Medulla oblongata (tissue), 1 donor: ENCODE measurements around the gene CIC.

Experiments used
- DNase-seq: peaks from one replicate; pipeline ENCODE4 v3.0.0-alpha.2; 2015; ENCODE audit errors: extremely low spot score

The CIC gene

DNA sequence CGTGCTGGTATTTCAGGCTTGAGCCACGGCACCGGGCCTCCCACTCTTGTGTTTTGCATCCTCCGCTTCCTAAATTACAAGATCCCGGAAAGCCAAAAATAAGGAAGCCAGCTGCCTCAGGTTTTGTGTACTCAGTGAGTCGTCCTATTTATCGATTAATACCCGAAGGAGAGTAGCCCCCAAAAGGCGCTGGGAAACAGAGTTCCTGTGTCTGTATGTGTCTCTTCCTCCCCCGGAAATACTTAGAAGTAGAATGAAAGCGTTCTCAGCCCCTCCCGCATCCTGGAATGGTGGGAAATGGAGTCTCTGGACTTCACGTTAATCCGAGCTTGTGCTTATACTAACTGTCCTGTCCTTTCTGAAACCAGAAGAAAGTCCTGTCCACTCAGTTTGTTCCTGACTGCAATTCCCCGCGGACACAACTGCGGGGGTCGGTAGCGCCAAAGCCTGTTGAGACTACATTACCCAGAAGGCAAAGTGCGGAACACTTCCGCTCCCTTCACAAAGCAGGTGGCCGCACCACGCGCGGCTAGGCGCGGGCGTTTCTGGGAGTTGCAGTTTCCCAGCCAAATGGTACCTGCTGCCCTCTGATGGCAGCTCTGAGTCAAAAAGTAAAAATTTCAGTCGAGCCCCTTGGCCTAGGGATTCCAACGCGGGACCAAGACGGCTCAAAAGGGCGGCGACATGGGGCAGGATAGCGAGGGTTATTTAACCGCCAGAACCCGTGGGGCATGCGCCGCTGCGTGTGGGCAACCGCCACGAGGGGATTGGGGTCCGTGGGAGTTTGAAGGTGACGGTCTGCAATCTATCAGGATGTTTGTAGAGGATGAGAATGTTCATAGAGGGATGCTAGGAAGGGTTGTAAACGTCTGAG, 24.5 kb upstream of the CIC start:
- DNase-seq, result peak; percentile 98

DNA sequence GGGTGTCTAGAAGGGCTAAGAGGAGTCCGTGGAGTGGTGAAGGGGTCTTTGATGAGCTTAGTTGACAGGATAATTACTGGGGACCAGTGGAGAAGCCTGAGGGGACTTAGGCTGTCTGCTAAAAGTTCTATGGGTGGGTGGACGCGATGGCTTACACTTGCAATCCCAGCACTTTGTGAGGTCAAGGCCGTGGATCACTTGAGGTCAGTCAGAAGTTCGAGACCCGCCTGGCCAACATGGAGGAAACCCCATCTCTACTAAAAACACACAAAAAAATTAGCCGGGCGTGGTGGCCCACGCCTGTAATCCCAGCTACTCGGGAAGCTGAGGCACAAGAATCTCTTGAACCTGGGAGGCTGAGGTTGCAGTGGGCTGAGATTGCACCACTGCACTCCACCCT, 23.8 kb upstream of the CIC start:
- no peak for DNase-seq

DNA sequence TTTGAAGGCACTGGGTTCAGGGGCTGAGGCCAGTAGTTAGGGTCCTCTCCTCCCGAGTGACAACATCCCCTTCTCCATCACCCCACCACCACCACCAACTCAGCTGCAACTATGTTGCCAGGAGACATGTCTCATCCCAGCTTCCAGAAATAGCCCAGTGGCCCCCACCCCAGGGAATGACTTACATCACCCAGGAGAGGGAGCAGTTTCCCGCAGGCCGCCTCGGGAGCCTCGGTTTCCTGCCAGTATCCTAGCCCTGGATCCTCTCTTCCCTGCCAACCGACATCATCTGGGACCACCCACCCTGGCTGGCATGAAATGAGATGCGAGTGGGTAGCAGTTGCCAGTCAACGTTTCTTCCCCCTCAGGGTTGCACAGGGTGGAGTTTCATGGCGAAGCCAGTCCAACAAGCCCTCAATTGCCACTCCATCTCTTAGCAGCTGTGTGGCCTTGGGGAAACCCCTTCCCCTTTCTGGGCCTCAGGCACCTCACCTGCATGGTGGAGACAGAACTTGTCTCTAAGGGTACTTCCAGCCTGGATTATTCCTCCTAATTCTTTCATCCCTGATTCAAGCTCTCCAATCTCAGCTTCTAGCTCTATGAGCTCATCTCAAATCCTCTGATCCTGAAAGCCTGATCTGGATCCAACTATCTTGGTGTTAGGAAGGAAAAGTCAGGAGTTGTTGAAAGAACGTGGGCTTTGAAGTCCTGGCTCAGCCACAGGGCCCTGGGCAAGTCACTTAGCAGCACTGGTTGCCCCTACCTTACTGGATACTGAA, 22.7 kb upstream of the CIC start:
- peak; percentile 91 for DNase-seq

DNA sequence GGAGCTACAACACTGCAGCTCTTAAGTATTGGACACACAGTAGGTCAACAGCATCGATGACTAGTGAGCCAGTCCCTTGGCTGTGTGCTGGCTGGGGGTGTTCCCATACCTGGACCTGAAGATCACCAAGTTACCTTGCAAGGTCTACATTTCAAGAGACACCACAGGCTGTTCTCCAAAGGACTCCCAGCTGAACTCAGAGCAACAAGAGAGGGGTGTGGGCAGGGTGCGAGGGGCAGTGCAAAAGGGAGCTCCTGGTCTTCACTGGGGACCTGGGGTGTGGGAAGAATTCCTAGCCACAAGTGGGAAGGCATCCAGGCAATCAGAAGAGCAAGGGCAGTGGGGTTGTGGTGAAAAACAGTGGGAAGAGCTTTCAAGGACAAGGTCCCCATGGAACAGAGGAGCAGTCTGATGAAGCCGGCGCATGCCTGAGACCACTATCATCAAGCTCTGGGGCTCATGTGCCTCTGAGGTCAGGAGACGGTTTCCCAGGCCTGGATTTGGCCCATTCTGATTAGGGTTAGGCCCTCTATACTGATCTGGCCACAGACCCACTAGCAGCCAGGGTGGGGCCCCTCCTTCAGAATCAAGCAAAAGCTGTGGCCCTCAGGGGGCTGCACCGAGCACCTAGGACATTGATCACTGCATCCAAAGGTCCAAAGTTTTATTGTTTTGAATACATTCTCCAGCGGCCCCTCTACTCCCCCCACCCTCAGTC, 22.0 kb upstream of the CIC start:
- no peak for DNase-seq

DNA sequence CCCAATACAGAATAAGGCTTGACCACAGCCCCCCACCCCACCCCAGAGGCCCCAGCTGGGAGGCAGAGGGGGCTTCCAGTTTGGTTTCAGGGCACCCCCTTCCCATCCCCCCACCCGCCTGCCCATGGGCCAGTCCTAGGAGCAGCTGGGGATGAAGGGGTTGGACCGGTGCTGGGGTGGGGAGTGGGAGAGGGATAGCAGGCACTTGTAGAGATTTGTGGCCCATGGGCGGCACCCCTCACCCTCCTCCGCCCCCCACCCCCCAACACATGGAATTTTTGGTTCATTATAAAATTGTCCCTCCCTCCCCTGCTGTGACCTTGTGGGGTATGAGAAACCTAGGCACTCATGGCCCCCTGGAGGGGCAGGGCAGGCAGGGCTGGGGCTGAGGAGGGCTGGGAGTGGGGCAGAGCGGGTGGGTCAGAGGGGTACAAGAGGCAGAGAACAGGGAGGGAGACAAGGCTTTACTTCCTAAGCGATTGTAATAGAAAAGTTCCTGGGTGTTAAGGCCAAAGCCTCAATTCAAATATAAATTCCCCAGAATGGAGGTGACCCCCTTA, 21.3 kb upstream of the CIC start:
- no peak for DNase-seq

DNA sequence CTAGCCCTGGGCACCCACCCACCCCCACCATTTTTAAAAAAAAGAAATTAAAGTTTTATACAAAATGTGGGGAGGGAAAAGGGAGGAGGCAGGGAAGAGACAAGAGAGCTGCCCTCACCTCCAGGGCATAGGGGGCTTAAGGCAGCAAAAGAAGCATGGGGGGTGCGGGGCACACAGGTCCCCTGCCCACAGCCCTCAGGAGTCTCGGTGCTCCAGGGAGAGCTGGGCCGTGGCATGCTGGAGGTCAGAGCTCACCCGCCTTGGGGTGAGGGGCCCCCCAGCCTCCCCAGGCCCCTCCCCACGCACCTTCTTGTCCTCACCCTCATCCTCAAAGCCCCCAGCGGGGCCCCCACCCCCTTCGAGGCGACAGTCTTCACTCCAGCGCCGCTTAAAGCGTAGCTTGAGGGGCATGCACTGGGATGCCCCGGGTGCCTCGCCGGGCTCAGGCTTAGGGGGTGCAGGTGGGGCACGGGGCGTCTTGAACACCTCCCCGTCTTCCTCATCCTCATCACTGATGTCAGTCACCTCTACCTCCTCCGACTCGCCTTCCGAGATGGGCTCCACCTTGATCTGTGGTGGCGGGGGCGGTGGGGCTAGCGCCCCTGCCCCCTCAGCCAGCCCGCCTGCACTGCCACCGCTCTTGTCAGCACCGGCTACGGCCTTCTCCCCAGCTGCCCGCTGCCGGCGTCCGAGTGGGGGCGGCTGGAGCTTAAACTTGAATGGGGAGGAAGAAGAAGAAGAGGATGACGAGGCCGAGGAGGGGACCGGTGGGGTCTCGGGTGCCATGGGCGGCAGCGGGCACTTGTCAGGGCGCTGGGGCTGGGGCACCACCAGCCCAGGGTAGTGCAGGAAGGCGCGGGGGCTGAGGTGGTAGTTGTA, 20.5 kb upstream of the CIC start:
- no peak for DNase-seq

DNA sequence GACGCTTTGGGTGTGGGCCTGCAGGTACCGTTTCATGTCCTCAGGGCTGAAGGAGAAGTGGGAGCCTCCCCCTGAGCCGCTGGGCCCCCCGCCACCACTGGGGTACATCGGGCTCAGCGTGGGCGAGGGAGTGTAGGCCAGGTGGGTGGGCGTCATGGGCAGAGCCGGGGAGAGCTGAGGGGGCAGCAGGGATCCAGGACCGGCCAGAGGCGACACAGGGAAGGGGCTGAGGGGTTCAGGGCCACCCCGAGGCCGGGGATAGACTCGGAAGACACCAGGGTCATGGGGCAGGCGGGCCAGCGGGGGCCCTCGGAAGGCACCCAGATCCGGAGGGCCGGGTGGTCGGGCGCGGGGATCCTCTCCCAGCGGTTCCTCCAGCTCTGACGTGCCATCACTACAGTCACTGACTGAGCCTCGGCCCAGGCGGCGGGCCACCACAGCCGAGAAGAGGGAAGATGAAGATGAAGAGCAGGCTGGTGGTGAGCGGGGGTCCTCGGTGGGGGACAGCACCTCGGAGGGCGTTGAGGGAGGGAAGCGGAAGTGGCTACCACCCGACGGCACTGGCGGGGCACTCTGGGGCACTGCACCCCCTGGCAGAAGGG, 19.8 kb upstream of the CIC start:
- no peak for DNase-seq

DNA sequence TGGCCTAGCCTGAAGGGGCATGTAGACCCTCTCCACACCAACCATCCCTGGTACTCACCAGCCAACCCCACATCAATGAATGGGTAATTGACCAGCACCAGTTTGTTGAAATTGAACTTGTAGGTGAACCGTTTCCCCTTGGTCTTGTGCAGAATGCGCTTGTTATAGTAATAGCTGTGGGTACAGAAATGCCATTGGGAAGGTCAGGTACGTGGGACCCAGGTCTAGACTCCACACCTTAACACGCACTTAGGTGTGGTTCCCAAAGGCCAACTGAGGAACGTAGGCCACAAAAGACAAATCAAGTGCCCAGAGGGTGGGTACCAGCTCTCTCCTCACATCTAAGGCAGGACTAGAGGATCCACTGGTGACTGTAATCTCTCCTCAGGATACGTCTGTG, 19.3 kb upstream of the CIC start:
- no peak for DNase-seq

DNA sequence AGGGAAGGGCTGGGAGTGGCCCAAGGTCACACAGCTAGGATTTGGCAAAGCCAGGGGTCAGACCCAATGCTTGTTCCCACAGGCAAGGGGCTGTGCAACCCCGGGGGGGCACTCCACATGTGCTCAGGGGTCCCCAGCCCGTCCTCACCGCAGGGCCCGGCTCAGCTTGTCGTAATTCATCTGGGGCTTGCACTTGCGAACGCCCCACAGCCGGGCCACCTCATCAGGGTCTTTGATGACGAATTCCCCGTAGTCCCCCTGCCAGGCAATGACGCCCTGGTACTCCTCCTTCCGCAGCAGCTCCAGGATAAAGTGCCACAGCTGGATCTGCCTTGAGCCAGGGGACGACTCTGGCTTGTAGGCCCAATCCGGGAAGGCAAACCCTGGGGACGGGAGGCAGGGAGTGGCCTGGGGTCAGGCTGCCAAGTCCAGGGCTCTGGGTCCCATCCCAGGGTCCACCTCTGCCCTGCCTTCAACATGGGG, 18.8 kb upstream of the CIC start:
- DNase-seq, result no peak

DNA sequence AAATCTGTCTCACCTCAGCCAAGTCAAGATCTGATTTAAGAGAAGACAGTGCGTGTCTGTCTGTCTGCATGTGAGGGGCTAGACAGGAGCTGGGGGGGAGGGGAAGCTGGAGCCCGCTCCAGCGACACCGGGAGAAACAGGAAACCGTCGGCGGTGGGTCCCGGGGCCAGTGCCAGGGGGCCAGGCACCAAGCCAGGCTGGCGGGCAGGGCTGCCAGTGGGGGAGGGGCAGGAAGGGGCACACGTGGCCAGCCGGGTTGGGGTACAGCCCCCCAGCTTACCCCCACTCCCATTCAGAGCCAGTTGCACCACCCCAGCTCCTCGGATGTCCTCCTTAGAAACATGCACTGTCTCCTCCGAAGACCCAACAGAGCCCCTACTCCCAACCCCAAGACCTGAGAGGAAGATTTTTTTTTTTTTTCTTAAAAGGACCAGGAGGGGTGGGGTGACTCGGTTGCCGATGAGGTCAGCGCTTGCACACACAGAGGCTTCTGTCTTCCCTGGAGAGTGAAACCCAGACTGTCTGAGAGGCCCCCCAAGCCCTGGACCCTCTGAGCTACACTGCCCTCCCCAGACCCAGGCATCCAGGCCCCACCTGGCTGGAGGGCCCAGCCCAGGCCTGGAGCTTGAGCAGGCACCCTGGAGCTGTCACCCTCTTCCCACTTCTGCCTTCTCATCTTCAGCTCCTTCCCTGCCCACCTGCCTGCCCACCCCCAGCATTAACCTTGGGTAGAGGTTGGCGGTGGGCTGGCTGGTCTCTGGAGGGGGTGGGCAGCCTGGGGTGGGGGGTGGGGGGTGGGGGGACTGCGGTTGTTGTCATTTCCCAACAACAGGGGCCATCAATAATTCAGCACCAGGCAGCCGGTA, 18.2 kb upstream of the CIC start:
- peak; percentile 63 for DNase-seq

DNA sequence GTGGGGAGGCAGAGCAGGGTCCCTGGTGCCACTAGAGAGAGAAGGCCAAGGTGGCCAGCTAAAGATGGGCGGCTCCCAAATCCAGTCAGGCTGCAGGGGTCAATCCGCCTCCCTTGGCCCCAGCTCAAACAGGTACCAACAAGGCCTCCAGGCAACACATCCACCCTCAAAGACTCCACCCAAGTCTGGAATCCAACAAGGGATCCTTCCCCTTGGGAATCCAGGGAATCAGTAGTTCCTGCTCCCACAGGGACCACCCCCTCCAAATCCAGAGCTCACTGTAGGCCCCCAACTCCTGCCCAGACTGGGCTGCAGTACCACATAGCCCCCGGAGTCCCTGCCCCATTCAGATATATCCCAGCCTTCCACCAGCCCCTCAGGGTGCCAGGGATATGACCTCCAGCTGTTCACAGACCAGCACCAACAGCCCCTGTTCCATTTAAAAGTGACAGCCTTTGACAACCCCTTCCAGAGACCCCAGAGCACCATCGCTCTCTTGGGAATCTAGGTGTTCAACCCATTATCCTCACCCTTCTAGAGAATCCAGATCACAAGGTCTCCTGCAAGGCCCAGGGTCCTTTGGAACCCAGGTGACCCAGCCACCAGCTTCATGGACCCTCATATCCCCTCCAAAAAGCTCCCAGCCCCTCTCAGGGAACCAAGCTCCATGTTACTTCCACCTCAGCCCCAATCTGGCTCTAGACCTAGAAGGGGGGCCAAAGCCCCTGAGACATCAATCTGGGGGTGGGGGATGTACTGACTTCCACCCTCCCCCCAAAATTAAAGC, 17.3 kb upstream of the CIC start:
- DNase-seq, result peak; percentile 23

DNA sequence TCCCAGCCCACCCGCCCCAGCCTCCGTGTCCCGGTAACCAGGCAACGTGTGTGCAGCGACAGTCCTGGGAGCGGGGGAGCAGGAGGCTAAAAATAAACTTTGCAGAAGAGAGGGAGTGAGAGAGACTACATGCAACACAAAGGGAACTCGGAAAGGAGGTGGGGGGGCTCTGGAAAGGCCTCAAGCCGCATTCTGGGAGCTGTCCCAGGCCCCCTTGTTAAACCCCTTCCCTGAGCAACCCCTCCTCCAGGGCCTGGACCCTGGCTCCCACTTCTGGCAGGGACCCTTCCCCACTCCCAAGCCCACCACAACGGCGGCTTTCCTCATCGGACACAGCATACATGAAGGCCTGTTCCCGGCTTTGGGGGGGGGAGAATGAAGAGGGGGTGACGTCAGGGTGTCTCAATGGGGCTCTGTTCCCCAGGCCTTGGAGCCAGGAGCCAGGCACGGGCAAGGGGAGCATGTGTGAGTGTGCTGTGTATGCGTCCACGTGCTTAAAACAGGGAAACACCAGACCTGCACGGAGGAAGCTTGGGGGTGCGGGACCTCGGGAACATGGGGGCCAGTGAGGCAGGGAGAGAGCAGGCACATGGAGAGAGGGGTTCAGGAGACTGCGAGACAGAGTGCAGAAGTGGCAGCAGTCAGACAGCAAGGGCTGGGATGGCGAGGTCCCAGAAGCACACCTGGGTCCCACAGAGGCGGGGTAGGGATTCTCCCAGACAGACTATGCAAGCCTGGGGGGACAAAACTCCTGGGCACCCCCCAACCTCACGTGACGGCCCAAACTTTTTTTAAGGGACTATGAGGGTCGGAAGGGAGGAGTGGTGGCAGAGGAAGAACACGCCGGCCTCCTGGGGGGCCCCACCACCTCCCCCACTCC, 16.4 kb upstream of the CIC start:
- DNase-seq, result peak; percentile 95

DNA sequence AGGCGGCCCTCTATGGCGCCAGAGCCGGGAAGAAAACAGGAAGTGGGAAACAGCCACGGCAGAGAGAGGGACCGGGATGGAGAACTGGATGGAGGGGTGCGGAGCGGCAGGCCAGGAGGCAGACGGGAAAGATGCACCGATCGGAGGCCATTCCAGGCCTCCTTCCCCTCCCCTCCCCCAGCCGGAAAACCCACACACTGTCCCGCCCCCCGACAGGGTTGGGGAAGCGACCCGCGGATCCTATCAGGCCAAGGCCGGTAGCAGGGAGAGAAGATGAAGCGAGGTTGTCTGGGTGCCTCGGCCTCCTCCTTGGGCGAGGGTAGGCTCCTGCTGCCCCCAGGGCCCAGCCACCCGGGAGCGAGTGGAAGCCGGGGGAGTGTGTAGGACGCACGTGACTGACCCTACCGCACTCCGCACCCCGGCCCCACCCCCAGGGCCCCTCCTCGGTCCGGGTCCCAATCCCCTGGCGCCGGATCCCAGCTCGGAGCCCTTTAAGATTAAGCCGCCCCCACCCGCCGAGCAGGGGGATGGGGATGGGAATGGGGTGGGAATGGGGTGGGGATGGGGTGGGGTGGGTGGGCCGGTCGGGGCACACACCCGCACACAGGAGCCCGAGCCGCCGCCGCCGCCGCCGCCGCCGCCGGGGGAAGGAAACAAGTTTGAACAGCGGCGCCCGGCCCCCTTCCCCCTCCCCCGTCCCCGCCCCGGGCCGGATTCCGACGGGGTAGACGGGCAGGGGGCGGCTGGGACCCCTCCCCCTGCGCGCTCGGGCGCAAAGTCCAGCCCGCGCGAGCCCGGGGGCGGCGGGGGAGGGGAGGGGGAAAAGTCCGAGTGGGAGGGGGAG, 15.6 kb upstream of the CIC start:
- peak; percentile 53 for DNase-seq

DNA sequence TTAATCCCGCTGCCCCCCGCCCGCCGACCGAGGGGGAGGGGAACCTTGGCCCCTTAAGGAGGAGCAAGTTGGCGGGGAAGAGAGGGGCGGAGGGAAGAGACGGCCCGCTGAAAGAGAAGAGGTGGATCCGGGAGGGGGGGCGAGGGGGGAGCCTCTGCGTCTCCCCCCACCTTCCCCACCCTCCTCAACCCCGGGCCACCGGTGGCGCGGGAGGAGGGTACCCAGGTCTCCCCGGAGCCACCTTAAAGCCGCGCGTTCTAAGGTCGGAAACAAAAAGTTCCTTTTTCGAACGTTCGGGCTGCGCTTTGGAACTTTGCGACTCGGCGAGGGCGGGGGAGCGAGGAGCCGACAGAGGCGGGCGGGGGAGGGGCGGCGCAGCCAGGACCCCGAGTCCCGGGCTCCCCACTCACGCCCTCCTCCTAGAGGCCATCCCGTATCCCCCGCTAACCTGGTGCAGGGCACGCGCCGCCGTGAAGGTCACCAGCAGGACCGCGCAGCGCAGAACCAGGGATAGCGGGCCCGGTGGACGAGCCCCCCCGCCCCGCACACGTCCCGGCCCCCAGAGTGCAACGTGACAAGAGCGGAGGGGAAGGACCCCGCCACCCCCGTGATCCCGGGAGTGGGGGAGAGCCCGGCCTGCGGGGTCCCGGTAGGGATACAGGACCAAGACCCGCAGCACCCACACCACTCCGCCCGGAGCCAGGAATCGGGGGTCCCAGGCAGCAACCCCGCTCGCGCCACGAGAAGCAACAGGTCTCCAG, 14.8 kb upstream of the CIC start:
- peak; percentile 90 for DNase-seq

DNA sequence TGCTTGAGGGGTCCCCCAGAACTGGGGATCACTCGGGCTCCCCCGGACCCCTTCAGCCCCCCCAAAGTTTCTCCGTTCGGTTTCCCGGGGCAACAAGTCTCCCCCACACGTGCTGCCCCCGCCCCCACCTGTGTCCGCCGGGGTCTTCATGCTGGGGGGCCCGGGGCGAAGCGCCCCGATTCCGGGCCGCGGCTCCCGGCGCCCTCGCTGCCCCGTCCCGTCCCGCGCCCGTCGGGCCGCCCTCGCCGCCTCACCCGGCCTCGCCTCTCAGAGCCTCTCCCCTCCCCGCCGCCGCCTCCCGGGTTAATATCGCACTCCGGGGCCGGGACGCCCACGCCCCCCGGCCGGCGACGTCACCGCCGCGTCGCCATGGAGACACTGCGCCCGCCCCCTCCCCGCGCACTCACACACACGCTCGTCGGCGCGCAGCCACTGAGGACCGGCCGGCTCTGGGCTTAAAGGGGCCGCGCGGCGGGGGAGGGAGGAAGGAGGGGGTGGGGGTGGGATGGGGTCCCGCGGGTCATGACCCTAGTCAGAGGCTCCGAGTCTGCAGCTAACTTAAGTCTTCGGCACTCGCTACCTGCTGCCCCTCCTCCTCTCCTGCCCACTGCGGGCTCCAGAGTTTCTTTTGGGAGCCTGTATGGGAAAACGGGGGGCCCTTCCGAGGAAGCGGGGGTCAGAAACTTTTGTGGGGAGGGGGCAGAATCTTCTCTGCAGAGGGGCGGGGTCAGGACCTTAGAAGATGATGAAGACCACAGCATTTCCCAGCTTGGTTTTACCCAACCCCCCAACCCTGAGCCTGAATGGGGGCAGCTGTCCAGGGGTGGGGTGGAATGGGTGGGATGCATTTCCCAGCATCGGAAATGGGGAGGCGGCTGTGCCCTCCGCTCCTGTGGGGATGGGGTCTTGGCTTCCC, 13.9 kb upstream of the CIC start, which contains the start of gene ERF:
TSS of gene ERF (minus strand) at position 279 of the 916 bp plus-strand sequence. CDS start at position 150, 129 bp downstream.
- peak; percentile 95 for DNase-seq
